ENCODE data around the gene VRK3.

Gene VRK3

GRCh38 chr19:50024719-50025021 is 502 bp downstream of the VRK3 start:
- no peak for DNase-seq (ENCODE audit: low read depth, low spot score)
- CTCF ChIA-PET, result interaction anchor here (0.9 kb wide), 1 partner anchor 21 kb away, joined by 3 read pairs; no protein-coding TSS in a partner anchor

GRCh38 chr19:50022823-50023222 is 2.3 kb downstream of the VRK3 start:
- DNase-seq (ENCODE audit: low read depth, low spot score), result no peak
- CTCF ChIA-PET, result no interaction called here
- POLR2A ChIA-PET, result no interaction called here
- H3K4me3 ChIP-seq (ENCODE audit: low read depth, low read length), result no peak overlapping the region
- TF ChIP-seq CTCF (IDR thresholded peaks at IDR 0.05; ENCODE audit: insufficient read depth, low read length, missing control alignments), result no peak

More at GRCh38 chr19:50024719-50025021, 502 bp downstream of the VRK3 start:
- H3K4me3 ChIP-seq (ENCODE audit: low read depth, low read length), result peak overlapping the region; percentile 100
- POLR2A ChIA-PET, result no interaction called here
- TF ChIP-seq CTCF (IDR thresholded peaks at IDR 0.05; ENCODE audit: insufficient read depth, low read length, missing control alignments), result no peak

GRCh38 chr19:50020481-50020880 is 4.7 kb downstream of the VRK3 start:
- no peak for DNase-seq (ENCODE audit: low read depth, low spot score)
- H3K4me3 ChIP-seq (ENCODE audit: low read depth, low read length), result no peak overlapping the region
- ChIA-PET CTCF (no interaction called here), POLR2A (no interaction called here)
- no peak for TF ChIP-seq CTCF (IDR thresholded peaks at IDR 0.05; ENCODE audit: insufficient read depth, low read length, missing control alignments)

GRCh38 chr19:50016225-50016807 is 8.9 kb downstream of the VRK3 start:
- ChIA-PET CTCF (interaction anchor here (1.0 kb wide), 1 partner anchor 31 kb away, joined by 4 read pairs; no protein-coding TSS in a partner anchor), POLR2A (no interaction called here)
- DNase-seq (ENCODE audit: low read depth, low spot score), result no peak
- no peak for TF ChIP-seq CTCF (IDR thresholded peaks at IDR 0.05; ENCODE audit: insufficient read depth, low read length, missing control alignments)
- no peak overlapping the region for H3K4me3 ChIP-seq (ENCODE audit: low read depth, low read length)

GRCh38 chr19:50008532-50008931 is 16.6 kb downstream of the VRK3 start:
- peak; percentile 17 for TF ChIP-seq CTCF (IDR thresholded peaks at IDR 0.05; ENCODE audit: insufficient read depth, low read length, missing control alignments)
- H3K4me3 ChIP-seq (ENCODE audit: low read depth, low read length), result no peak overlapping the region
- no peak for DNase-seq (ENCODE audit: low read depth, low spot score)
- ChIA-PET POLR2A (no interaction called here), CTCF (interaction anchor here (0.6 kb wide), 1 partner anchor 71 kb away, joined by 3 read pairs; no protein-coding TSS in a partner anchor)

- H3K4me3 ChIP-seq (ENCODE audit: low read depth, low read length), result no peak overlapping the region
- no peak for TF ChIP-seq CTCF (IDR thresholded peaks at IDR 0.05; ENCODE audit: insufficient read depth, low read length, missing control alignments)
- DNase-seq (ENCODE audit: low read depth, low spot score), result no peak
- ChIA-PET CTCF (no interaction called here), POLR2A (no interaction called here)
These were observed 17.2 kb downstream of the VRK3 start for GRCh38 chr19:50007947-50008346.
